Parietal lobe (tissue), 1 donor: ENCODE data around the gene TRPC3. TPM values are rescaled to one million over a fixed set of nuclear protein-coding genes. Genes with fewer than 3 reads are reported as not detected.

Source experiments
- total RNA-seq: library from RNA; depleted of rRNA; stranded (reverse); fragments of >200 nt; gene quantifications from one replicate; pipeline ENCODE4 v1.2.3, GENCODE V29; 2014

The TRPC3 gene
- total RNA-seq: 15.3 TPM

DNA sequence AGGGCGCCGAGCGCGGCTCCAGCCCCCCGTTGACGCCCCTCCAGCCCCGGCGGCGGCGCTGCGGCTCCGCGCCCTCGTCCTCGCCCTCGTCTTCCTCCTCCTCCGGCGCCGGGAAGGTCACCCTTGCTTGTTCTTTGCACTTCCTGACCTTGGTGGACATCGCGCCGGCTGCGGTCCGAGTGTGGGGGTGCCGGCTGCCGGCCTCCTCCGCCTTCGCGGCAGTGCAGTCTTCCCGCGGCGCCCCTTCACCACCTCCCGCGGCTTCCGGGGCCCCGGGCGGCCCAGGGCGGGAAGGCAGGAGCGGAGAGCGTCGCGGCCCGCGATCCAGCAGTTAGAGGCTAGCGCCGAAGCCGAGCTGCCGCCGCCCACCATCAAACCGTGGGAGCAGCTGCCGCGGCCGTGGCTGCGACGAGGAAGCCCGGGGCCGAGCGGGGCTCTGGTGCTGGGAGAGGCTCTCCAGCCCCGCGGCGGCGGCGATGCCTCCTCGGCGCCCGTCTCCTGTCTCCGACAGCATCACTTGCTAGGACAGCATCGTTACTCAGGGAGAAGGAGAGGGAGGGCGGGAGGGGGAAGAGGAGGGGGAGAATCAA lies at the start of gene TRPC3:
Gene TRPC3 (minus strand): TSS at position 540 of the 590 bp plus-strand sequence. CDS start 380 bp downstream, at position 160.

DNA sequence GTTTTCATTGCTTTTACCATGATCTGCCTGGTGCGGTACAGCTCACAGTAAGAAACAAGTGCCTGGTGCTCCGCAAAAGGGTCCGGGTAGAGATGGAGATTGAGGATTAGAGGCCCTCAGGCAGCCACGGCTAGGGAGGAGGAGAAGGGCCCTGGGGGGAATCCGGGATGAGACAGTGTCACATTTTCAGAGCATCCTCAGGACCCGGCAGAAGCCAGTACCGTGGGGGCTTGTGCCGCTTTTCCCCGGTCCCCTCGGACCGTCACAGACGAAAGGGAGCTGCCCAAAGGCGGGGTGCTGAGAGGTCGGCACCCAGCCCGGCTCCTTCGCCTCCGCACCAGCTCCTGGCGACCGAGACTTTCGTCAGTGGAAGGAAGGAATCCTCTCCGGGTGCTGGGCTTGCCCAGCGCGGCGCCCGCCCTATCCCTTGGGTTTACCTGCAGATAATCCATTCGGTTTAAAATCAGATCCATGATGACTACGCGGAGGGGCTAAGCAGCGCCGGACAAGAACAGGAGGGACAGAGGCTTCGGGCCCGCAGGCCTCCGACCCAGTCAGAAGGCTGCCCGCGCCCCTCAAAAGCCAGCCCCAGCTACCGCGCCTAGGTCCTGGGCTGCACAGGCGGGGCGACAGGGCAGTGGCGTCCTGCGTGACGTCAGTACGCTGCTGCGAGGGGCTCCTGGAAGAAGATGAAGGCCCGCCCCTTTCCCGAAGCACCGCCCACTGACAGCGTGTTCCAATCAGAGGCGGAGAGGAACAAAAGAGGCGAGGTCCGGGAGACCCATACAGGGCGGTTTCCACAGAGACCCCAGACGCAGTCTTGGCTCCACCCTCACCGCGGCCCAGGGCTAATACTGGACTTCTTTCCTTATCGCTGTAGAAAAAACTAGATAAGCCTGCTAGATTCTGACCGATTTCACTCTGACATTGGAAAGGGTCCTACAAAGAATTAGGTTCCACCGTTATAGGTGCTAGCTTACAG lies 81.7 kb downstream of the TRPC3 start, which contains the start of gene BBS7:
Gene BBS7 (minus strand): TSS at position 634 of the 982 bp plus-strand sequence. CDS start 161 bp downstream, at position 473.

Other genes starting within 250 kb of the TRPC3 start
- 0.94 TPM for gene SMIM43, start 186.9 kb downstream of the TRPC3 start, total RNA-seq
- gene EXOSC9, start 150.7 kb downstream of the TRPC3 start, total RNA-seq: 27.9 TPM
- gene CCNA2, start 128.2 kb downstream of the TRPC3 start, total RNA-seq: 10.3 TPM
- gene BBS7, start 81.6 kb downstream of the TRPC3 start, total RNA-seq: 51.0 TPM
- 411 TPM for gene BLTP1, start 200.3 kb upstream of the TRPC3 start, total RNA-seq